ENCODE measurements around the gene RBBP7. TPM values are rescaled to one million over a fixed set of nuclear protein-coding genes. Genes with fewer than 3 reads are reported as not detected.

The RBBP7 gene
- total RNA-seq, 1 experiment from 2014 or later, result 146 TPM

DNA sequence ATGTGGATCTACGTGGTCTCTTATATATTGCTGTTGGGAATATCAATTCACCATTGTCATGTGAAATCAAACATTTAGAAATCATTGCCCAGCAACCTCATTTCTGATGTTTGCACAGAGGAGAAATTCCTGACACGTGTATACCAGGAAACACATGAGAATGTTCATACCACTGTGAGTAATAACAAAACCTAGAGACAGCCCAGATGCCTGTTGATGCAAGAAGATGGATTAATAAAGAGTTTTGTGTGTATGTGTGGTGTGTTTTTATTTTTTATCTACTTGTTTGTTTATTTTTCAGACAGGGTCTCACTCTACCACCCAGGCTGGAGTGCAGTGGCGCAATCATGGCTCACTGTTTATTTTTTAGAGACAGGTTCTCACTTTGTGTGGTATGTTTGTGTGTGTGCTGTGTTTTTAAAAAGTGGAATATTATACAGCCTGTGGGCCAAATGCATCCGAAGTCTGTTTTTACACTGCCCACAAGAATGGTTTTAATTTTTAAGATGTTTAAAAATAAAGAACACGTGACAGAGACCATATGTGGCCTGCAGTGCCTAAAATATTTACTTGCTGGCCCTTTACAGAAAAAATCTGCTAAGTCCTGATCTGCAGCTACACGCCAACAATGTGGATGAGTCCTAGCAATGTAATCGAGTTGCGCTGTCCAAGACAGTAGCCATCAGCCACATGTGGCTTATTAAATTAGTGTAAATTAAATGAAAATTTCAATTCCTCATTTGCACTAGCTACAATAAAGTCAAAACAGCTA, 44.7 kb downstream of the RBBP7 start:
- Histone ChIP-seq H3K27ac (ENCODE audit: low read depth, low read length) (no peak overlapping the region; the same call in 1 of the 2 replicates), H3K9me3 (ENCODE audit: control insufficient read depth in 1 of 2, insufficient read depth in 1 of 2, low read depth in 1 of 2, low read length in 2 of 2) (no peaks in the 10 kb centered on the region), H3K4me1 (ENCODE audit: control insufficient read depth in 1 of 2, insufficient read depth in 2 of 2, low read length in 2 of 2) (no peaks in the 10 kb centered on the region; a peak in 1 of 4 replicates), H3K4me3 (replicated peaks in 1 of 2; ENCODE audit: low read depth in 1 of 2, low read length in 2 of 2) (no peak overlapping the region), H3K9me2 (ENCODE audit: insufficient read depth) (no peaks in the 10 kb centered on the region), H3K27me3 (ENCODE audit: insufficient read depth, low read length) (no peaks in the 10 kb centered on the region), H3K79me2 (ENCODE audit: insufficient read depth, low read length) (peaks cover 23% of the 10 kb centered on the region), H4K20me1 (ENCODE audit: insufficient read depth) (no peaks in the 10 kb centered on the region), H3K36me3 (ENCODE audit: control insufficient read depth in 1 of 2, insufficient read depth in 2 of 2, low read length in 2 of 2) (peaks cover 3 to 25% of the 10 kb centered on the region in 2 experiments; a peak in 3 of 4 replicates), H2AFZ (ENCODE audit: low read depth, low read length, poor library complexity, severe bottlenecking) (no peak overlapping the region), H3K9ac (ENCODE audit: low read length) (no peak overlapping the region), H3K4me2 (ENCODE audit: low read length) (no peak overlapping the region)
- RAD21 ChIA-PET (ENCODE audit: low non-redundant PET in 1 of 2, low total read pairs in 2 of 2, uncharacterized antibody in 2 of 2, unreplicated experiment in 2 of 2), result no interaction called here
- TF ChIP-seq EGR1 (IDR thresholded peaks at IDR 0.05; ENCODE audit: low read depth) (no peak), RAD21 (IDR thresholded peaks at IDR 0.05; ENCODE audit: low read depth) (no peak), EZH2 (IDR thresholded peaks at IDR 0.05) (no peak), FOSL1 (IDR thresholded peaks at IDR 0.05; ENCODE audit: low read depth) (no peak), SRF (IDR thresholded peaks at IDR 0.05; ENCODE audit: low read depth) (no peak), POLR2AphosphoS5 (IDR thresholded peaks at IDR 0.05; ENCODE audit: low read depth, low read length) (no peak), JUND (IDR thresholded peaks at IDR 0.05) (no peak), CEBPB (IDR thresholded peaks at IDR 0.05; ENCODE audit: low read depth) (no peak), ELF1 (IDR thresholded peaks at IDR 0.05; ENCODE audit: borderline replicate concordance, low read depth) (no peak), ZNF274 (IDR thresholded peaks at IDR 0.05; ENCODE audit: low read depth, low read length) (no peak), ZFX (IDR thresholded peaks at IDR 0.05) (no peak), SIN3A (IDR thresholded peaks at IDR 0.05; ENCODE audit: low read depth) (no peak), EZH2phosphoT487 (IDR thresholded peaks at IDR 0.05; ENCODE audit: borderline replicate concordance) (no peak), ZBTB33 (IDR thresholded peaks at IDR 0.05; ENCODE audit: extremely low read depth, insufficient replicate concordance, low read length) (no peak), SP1 (IDR thresholded peaks at IDR 0.05; ENCODE audit: low read depth) (no peak)
- TF ChIP-seq, protein P1, sequence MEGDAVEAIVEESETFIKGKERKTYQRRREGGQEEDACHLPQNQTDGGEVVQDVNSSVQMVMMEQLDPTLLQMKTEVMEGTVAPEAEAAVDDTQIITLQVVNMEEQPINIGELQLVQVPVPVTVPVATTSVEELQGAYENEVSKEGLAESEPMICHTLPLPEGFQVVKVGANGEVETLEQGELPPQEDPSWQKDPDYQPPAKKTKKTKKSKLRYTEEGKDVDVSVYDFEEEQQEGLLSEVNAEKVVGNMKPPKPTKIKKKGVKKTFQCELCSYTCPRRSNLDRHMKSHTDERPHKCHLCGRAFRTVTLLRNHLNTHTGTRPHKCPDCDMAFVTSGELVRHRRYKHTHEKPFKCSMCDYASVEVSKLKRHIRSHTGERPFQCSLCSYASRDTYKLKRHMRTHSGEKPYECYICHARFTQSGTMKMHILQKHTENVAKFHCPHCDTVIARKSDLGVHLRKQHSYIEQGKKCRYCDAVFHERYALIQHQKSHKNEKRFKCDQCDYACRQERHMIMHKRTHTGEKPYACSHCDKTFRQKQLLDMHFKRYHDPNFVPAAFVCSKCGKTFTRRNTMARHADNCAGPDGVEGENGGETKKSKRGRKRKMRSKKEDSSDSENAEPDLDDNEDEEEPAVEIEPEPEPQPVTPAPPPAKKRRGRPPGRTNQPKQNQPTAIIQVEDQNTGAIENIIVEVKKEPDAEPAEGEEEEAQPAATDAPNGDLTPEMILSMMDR (IDR thresholded peaks at IDR 0.05 in 2 of 3, conservative IDR thresholded peaks at IDR 0.05 in 1 of 3; ENCODE audit: borderline replicate concordance in 1 of 3, insufficient read depth in 1 of 3, low read depth in 2 of 3, low read length in 2 of 3), result no peak
- TF ChIP-seq, protein P2, sequence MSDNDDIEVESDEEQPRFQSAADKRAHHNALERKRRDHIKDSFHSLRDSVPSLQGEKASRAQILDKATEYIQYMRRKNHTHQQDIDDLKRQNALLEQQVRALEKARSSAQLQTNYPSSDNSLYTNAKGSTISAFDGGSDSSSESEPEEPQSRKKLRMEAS (IDR thresholded peaks at IDR 0.05), result no peak
- no peak for DNase-seq (ENCODE audit: low read depth, low spot score)
- no peak for ATAC-seq
- CTCF ChIA-PET, result interaction anchor here (0.9 to 1.5 kb wide), 5 partner anchors 14 to 257 kb away, joined by 3 to 17 read pairs (median 3); no protein-coding TSS in a partner anchor
- BruUV-seq (replicated peaks), result no TSS peak
- POLR2A ChIA-PET, result no interaction called here
- intact Hi-C loops (cut with micrococcal nuclease), result loop anchor here (2.0 to 10.0 kb wide), 2 partner anchors 221 to 259 kb away; no protein-coding TSS in a partner anchor

All from HCT116 (cell line).